ENCODE data around the gene PIP5KL1.

PIP5KL1 gene

DNA sequence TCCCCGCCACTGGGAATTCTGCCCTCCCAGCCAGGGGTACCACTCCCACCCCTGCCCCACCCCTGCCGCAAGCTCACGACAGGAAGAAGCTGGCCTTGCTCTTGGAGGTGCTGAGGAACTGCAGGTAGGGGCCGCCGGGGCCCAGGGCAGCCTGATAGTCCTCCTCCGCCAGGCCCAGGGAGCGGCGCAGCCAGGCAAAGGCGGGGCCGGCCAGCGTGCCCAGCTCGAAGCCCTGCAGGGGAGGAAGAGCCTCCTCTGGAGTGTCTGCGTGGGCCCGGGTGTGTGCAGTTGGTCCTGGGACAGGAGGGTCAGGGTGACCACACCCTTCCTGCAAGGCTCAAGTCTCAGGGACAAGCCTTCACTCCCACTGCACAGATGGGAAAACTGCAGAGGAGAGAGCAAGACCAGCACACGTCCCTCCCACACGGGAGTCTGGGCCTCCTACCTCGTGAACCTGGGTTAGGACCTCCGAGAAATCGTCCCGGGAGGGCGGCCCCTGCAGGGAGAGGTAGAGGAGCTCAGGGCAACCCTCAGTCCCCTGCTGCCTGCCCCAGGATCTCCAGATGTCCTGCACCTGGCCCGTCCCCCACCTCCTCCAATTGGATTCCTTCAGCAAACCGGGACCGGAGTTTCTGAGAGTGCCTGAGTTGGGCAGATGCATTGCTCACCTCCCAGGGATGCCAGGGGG lies 2.4 kb downstream of the PIP5KL1 start:
- no peak for DNase-seq (ENCODE audit: extremely low read depth, low read depth)
- TF ChIP-seq, protein P1, sequence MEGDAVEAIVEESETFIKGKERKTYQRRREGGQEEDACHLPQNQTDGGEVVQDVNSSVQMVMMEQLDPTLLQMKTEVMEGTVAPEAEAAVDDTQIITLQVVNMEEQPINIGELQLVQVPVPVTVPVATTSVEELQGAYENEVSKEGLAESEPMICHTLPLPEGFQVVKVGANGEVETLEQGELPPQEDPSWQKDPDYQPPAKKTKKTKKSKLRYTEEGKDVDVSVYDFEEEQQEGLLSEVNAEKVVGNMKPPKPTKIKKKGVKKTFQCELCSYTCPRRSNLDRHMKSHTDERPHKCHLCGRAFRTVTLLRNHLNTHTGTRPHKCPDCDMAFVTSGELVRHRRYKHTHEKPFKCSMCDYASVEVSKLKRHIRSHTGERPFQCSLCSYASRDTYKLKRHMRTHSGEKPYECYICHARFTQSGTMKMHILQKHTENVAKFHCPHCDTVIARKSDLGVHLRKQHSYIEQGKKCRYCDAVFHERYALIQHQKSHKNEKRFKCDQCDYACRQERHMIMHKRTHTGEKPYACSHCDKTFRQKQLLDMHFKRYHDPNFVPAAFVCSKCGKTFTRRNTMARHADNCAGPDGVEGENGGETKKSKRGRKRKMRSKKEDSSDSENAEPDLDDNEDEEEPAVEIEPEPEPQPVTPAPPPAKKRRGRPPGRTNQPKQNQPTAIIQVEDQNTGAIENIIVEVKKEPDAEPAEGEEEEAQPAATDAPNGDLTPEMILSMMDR (IDR thresholded peaks at IDR 0.05; ENCODE audit: low read depth, low read length), result no peak

DNA sequence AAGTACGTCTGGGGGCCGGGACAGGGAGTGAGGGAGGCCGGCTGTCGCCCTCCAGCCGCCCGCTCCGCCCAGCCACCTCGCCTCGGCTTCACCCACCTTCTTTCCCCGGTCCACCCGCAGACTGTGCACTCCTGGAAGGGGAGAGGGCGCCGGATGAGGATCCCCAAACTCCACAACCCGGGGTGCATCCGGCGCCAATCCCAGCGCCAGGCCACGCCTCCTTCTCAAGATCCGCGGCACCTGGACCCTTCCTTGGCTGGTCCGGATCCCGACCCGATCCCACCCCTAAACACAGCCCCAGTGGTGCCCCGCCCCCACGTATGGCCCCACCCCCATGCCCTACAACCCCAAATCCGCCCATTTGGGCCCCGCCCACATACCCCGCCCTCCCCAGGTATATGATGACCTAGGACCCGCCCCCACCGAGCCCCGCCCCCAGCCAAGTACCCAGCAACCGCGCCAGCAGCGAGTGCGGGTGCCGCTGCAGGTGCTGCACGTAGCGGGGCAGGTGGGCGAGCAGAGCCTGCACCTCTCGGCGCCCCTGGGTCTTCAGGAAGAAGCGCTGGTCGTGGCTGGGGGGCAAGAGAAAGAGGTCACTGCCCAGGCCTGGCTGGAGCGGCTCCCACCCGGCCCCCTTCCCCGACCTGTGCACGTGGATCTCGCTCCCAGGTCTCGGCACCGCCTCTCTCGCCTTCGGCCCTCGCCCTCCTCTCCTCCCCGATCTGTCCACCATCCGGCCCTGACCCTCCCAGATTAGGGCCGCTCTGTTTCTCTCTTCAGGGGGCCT lies 3.2 kb downstream of the PIP5KL1 start:
- no peak for DNase-seq (ENCODE audit: extremely low read depth, low read depth)
- TF ChIP-seq, protein P1 (IDR thresholded peaks at IDR 0.05; ENCODE audit: low read depth, low read length), result no peak

DNA sequence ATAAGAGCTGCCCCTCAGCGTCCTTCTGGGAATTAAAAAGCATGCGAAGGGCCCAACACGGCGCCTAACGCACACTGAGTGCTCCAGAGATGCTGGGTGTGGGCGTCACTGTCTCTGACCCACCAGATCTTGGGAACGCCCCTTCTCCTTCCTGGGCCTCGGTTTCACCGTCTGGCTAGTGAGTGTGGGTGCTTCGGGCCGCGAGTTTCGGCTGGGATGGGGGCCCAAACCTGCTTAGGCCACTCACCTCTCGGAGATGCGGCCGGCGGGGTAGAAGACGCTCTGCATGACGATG lies 3.7 kb downstream of the PIP5KL1 start:
- TF ChIP-seq, protein P1 (IDR thresholded peaks at IDR 0.05; ENCODE audit: low read depth, low read length), result no peak
- DNase-seq (ENCODE audit: extremely low read depth, low read depth), result no peak

DNA sequence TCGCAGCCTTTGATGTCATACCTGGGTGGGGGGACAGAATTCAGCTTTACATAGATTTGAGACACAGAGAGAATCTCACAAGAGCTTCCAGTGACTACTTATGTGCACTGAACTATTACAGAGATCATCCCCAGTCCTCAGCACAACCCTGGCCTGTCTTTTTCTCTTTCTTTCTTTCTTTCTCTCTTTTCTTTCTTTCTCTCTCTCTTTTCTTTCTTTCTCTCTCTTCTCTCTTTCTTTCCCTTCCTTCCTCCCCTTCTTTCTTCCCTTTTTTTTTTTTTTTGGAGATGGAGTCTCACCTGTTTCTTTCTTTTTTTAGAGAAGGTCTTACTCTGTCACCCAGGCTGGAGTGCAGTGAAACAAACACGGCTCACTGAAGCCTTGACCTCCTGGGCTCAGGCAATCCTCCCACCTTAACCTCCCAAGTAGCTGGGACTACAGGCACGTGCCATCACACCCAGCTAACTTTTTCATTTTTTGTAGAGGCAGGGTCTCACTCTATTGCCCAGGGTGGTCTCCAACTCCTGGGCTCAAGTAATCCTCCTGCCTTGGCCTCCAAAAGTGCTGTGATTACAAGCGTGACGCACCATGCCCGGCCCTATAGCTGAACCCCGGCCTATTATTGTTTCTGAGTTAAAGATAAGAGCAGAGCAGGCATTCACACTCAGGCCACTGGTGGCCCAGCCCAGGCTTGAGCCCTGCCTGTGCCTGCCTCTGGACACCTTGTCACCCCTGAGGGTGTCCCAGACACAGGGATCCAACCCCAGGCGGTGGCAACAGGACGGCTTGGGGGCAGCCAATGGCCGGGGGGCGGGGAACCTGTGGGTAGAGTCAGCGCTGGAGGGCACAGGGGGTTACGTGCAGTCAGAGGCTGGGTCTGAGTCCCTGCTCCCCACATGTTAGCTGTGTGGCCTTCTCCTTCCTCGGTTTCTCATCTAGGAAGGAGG lies 4.3 kb downstream of the PIP5KL1 start:
- DNase-seq (ENCODE audit: extremely low read depth, low read depth), result no peak
- TF ChIP-seq, protein P1 (IDR thresholded peaks at IDR 0.05; ENCODE audit: low read depth, low read length), result no peak

DNA sequence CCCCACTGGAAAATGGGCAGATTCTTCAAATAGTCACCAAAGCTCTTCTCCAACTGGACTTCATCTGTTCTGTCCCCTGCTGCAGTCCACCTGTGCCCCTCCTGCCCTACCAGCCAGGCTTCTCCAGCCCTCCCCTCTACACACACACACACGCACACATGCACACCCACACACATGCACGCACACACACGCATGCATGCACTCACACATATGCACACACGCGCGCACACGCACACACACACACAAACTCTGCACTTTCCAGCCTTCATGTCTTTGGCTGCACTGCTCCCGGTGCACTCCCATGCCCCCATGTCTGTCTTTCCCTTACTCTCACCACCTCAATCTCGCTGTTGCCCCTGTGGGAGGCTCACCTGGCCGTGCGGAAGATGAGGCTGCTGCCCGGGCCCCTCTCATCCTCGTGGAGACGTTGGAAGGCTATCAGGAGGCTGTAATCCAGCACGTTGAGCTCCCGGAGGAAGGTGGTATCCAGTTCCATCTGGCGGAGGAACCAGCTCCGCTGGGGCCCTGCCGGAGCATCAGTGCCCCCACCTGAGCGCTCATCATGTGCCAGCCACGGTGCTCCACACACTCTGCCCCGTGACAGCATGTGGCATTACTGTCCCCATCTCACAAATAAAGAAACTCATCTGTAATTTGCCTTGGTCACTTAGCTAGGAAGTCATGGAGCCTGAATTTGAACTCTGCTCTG lies 5.7 kb downstream of the PIP5KL1 start:
- DNase-seq (ENCODE audit: extremely low read depth, low read depth), result no peak
- TF ChIP-seq, protein P1 (IDR thresholded peaks at IDR 0.05; ENCODE audit: low read depth, low read length), result no peak

DNA sequence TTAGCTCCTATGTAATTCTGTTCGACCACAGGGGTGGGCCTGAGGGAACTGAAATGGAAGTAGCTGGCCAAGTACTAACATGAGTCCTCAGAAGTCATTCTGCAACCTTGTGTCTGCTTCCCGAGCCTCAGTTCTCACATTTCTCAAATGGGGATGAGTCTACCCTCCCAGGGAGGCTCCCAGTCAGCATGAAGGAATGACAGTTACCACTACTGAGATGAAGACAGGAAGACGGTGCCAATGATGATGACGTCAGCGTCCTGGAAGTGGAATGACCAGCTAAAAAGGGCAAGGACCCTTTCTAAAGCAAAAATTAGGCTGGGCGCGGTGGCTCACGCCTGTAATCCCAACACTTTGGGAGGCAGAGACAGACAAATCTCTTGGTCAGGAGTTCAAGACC lies 6.8 kb downstream of the PIP5KL1 start:
- TF ChIP-seq, protein P1 (IDR thresholded peaks at IDR 0.05; ENCODE audit: low read depth, low read length), result no peak
- peak; percentile 75 for DNase-seq (ENCODE audit: extremely low read depth, low read depth)

Measured in AG09319 (cell line).